ENCODE results near the gene CFAP45. TPM values are rescaled to one million over a fixed set of nuclear protein-coding genes. Genes with fewer than 3 reads are reported as not detected.

CFAP45 gene
- total and polyA plus RNA-seq, 9 of the 15 experiments (the other 6 are each of a cell fraction or from before 2014, with no cell fraction given): 0.65 to 2.4 (median 1.5) TPM

DNA sequence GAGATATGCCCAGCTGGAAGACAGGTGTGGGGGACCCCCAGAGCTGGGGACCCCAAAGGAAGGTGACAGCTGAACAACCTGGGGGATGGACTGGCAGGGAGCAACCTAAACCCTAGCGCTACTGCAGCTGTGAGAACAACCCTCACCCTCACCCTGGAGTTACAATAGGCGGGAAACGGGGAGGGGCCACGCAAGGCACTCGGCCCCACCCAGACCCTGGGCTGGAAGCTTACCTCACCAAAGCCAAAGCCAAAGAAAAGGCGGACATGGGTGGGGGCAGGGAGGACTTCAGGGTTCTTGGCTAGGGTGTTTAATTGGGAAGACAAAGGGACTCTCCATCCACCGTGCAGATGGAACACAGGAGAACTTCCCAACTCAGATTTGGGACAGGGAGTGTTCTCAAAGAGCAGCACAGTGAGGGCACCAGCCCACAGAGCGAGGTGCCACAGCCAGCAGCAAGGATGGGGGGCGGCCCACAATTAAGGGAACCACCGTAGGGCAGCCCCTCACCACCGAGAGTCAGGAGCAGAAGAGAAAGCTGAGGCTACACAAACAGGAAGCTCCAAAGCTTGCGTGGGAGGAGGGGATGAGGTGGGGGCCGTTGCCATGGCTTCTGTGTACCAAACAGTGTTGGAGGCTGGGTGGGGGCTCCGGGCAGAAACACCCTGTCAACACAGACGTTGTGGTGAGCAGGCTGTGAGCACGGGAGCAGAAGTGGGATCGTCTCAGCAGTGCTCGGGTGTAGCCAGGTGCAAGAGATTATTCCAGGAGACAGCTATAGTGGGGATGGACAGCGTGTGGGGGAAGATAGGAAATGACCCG, 23.4 kb upstream of the CFAP45 start (continued):
- TF ChIP-seq ARHGAP35 (IDR thresholded peaks at IDR 0.05; ENCODE audit: partially characterized antibody): no peak
- no peak for TF ChIP-seq MTA2 (IDR thresholded peaks at IDR 0.05; ENCODE audit: low read depth)
- no peak for TF ChIP-seq FOXA1 (IDR thresholded peaks at IDR 0.05; ENCODE audit: borderline replicate concordance)
- TF ChIP-seq, protein P1, sequence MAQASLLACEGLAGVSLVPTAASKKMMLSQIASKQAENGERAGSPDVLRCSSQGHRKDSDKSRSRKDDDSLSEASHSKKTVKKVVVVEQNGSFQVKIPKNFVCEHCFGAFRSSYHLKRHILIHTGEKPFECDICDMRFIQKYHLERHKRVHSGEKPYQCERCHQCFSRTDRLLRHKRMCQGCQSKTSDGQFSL (CRISPR knock-in tag; IDR thresholded peaks at IDR 0.05): no peak
- TF ChIP-seq, protein P1 (tag; IDR thresholded peaks at IDR 0.05): no peak; a peak in 1 of 4 replicates
- no peak for TF ChIP-seq RBM34 (IDR thresholded peaks at IDR 0.05; ENCODE audit: borderline replicate concordance, insufficient read depth, low read length)
- TF ChIP-seq MEF2A (IDR thresholded peaks at IDR 0.05; ENCODE audit: control insufficient read depth, low read depth, low read length): no peak
- TF ChIP-seq, protein P2, sequence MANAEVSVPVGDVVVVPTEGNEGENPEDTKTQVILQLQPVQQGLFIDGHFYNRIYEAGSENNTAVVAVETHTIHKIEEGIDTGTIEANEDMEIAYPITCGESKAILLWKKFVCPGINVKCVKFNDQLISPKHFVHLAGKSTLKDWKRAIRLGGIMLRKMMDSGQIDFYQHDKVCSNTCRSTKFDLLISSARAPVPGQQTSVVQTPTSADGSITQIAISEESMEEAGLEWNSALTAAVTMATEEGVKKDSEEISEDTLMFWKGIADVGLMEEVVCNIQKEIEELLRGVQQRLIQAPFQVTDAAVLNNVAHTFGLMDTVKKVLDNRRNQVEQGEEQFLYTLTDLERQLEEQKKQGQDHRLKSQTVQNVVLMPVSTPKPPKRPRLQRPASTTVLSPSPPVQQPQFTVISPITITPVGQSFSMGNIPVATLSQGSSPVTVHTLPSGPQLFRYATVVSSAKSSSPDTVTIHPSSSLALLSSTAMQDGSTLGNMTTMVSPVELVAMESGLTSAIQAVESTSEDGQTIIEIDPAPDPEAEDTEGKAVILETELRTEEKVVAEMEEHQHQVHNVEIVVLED (CRISPR knock-in tag; IDR thresholded peaks at IDR 0.05): no peak
- peak; percentile 57; the same call in 1 of the 2 replicates for TF ChIP-seq JUND (IDR thresholded peaks at IDR 0.05; ENCODE audit: borderline replicate concordance, low read depth, low read length)
- TF ChIP-seq JUND (tag; IDR thresholded peaks at IDR 0.05; ENCODE audit: borderline replicate concordance, low read depth, low read length): peak; percentile 55; the same call in 1 of the 3 replicates
- TF ChIP-seq SUPT5H (IDR thresholded peaks at IDR 0.05): peak; percentile 66
- peak in 1 of 2 experiments; percentile 72; a peak in 1 of 4 replicates for TF ChIP-seq KDM4B (IDR thresholded peaks at IDR 0.05; ENCODE audit: borderline replicate concordance in 2 of 2, low read depth in 1 of 2)
- TF ChIP-seq NEUROD1 (IDR thresholded peaks at IDR 0.05; ENCODE audit: borderline replicate concordance, low read depth, low read length, partially characterized antibody): peak; percentile 89
- peak; percentile 71 for TF ChIP-seq RBFOX2 (IDR thresholded peaks at IDR 0.05; ENCODE audit: low read depth, low read length)
- TF ChIP-seq RHOXF2B (CRISPR knock-in tag; conservative IDR thresholded peaks at IDR 0.05): no peak
- TF ChIP-seq, protein P3, sequence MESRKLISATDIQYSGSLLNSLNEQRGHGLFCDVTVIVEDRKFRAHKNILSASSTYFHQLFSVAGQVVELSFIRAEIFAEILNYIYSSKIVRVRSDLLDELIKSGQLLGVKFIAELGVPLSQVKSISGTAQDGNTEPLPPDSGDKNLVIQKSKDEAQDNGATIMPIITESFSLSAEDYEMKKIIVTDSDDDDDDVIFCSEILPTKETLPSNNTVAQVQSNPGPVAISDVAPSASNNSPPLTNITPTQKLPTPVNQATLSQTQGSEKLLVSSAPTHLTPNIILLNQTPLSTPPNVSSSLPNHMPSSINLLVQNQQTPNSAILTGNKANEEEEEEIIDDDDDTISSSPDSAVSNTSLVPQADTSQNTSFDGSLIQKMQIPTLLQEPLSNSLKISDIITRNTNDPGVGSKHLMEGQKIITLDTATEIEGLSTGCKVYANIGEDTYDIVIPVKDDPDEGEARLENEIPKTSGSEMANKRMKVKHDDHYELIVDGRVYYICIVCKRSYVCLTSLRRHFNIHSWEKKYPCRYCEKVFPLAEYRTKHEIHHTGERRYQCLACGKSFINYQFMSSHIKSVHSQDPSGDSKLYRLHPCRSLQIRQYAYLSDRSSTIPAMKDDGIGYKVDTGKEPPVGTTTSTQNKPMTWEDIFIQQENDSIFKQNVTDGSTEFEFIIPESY (CRISPR knock-in tag; IDR thresholded peaks at IDR 0.05): peak; percentile 59; the same call in 1 of the 2 replicates
- no peak for TF ChIP-seq LARP7 (IDR thresholded peaks at IDR 0.05)
- peak in 1 of 2 experiments; percentile 67; a peak in 1 of 4 replicates for TF ChIP-seq HDAC1 (IDR thresholded peaks at IDR 0.05)
- TF ChIP-seq HNRNPLL (IDR thresholded peaks at IDR 0.05; ENCODE audit: low read depth, low read length, poor library complexity, severe bottlenecking): peak; percentile 33
- TF ChIP-seq ZNF324 (CRISPR knock-in tag; IDR thresholded peaks at IDR 0.05): no peak
- no peak for TF ChIP-seq STAT5B (CRISPR knock-in tag; IDR thresholded peaks at IDR 0.05)
- no peak for TF ChIP-seq ZNF408 (CRISPR knock-in tag; IDR thresholded peaks at IDR 0.05; ENCODE audit: low read depth)
- TF ChIP-seq RB1 (IDR thresholded peaks at IDR 0.05; ENCODE audit: low read depth): no peak; the same call in 1 of the 2 replicates
- TF ChIP-seq TRIM28 (IDR thresholded peaks at IDR 0.05): 0 out of 2 replicates have a peak, but pooled peaks have one; percentile 56
- 0 out of 2 replicates have a peak, but pooled peaks have one; percentile 48 for TF ChIP-seq ZNF232 (CRISPR knock-in tag; IDR thresholded peaks at IDR 0.05)

All from K562 (cell line).